Endodermal cell (in vitro differentiated cells): ENCODE data around the gene KRT3. TPM values are rescaled to one million over a fixed set of nuclear protein-coding genes. Genes with fewer than 3 reads are reported as not detected.

Experiments
- DNase-seq: peaks from one replicate; pipeline ENCODE4 v3.0.0-alpha.2; 2017
- H3K27ac ChIP-seq: 2 replicates; pipeline ENCODE4 v1.5.1; 2013; ENCODE audit warnings: mild to moderate bottlenecking, low read depth, low read length, moderate library complexity
- H3K27me3 ChIP-seq: 2 replicates; pipeline ENCODE4 v1.6.1; 2013; ENCODE audit warnings: mild to moderate bottlenecking, low read length, moderate library complexity; ENCODE audit not compliant: insufficient read depth, control insufficient read depth, poor library complexity, severe bottlenecking
- H3K36me3 ChIP-seq: 2 replicates; pipeline ENCODE4 v1.7.0; 2013; ENCODE audit warnings: mild to moderate bottlenecking, low read length, moderate library complexity; ENCODE audit not compliant: control insufficient read depth, insufficient read depth
- H3K4me1 ChIP-seq: one replicate; pipeline ENCODE4 v1.7.0; 2013; ENCODE audit warnings: low read length; ENCODE audit not compliant: control insufficient read depth, insufficient read depth
- H3K4me3 ChIP-seq: 2 replicates; pipeline ENCODE4 v1.5.1; 2013; ENCODE audit warnings: mild to moderate bottlenecking, low read length, moderate library complexity
- H3K9ac ChIP-seq: 2 replicates; pipeline ENCODE4 v1.6.1; 2013; ENCODE audit warnings: mild to moderate bottlenecking, low read length, moderate library complexity; ENCODE audit not compliant: poor library complexity, severe bottlenecking; ENCODE audit errors: extremely low read depth
- H3K9me3 ChIP-seq: 2 replicates; pipeline ENCODE4 v1.6.1; 2013; ENCODE audit warnings: mild to moderate bottlenecking, low read length, moderate library complexity; ENCODE audit not compliant: control insufficient read depth
- H3K27ac Mint-ChIP-seq: 2 replicates; pipeline ENCODE4 v1.8.0; 2020; ENCODE audit warnings: mixed read lengths
- H3K27me3 Mint-ChIP-seq: 2 replicates; pipeline ENCODE4 v1.8.0; 2021; ENCODE audit warnings: mild to moderate bottlenecking, mixed read lengths; ENCODE audit not compliant: insufficient read depth
- H3K36me3 Mint-ChIP-seq: 2 replicates; pipeline ENCODE4 v1.8.0; 2020; ENCODE audit warnings: low read depth, mixed read lengths
- H3K4me1 Mint-ChIP-seq: 2 replicates; pipeline ENCODE4 v1.8.0; 2020; ENCODE audit warnings: mixed read lengths
- H3K4me3 Mint-ChIP-seq: 2 replicates; pipeline ENCODE4 v1.8.0; 2020; ENCODE audit warnings: mild to moderate bottlenecking, moderate library complexity, mixed read lengths
- H3K9me3 Mint-ChIP-seq: 2 replicates; pipeline ENCODE4 v1.8.0; 2020; ENCODE audit warnings: mild to moderate bottlenecking, mixed read lengths
- CTCF ChIP-seq: fragments of 200-600 bp; sonication (generic); conservative IDR thresholded peaks from 2 replicates; pipeline ENCODE4 v1.5.0; 2021; ENCODE audit warnings: antibody characterized with exemption, mild to moderate bottlenecking
- WGBS, 2 experiments: methylation state at CpG; one replicate each; pipeline versions ENCODE4 v1.1.5 to v1.1.7; 2013; ENCODE audit warnings: missing lambda C conversion rate in 2 of 2, mixed read lengths in 1 of 2; ENCODE audit not compliant: insufficient coverage in 1 of 2, insufficient read length in 1 of 2; 5-methylcytosine and 5-hydroxymethylcytosine counted together
- total RNA-seq, 2 donors: library from RNA; stranded (reverse); fragmentation: NEBNext Ultra II Directional in 1 of 2; extraction: Animal tissue kit (Norgen Biotek cat#: 25700) in 1 of 2; gene quantifications; 2 replicates in 1 of 2; 3 replicates in 1 of 2; pipeline ENCODE4 v1.2.1, GENCODE V29; 2021

The KRT3 gene
- total RNA-seq, 2 donors from 2014 or later = not detected

GRCh38 chr12:52759695-52760094 lies 36.2 kb downstream of the KRT3 start:
- Mint-ChIP-seq H3K36me3 (no peaks in the 10 kb centered on the region), H3K9me3 (peaks cover 33% of the 10 kb centered on the region), H3K4me3 (no peak overlapping the region), H3K27me3 (peaks cover 17% of the 10 kb centered on the region), H3K27ac (no peak overlapping the region), H3K4me1 (no peaks in the 10 kb centered on the region)
- TF ChIP-seq CTCF = peak; percentile 23
- H3K4me3 ChIP-seq = no peak overlapping the region
- H3K36me3 ChIP-seq = no peaks in the 10 kb centered on the region
- 59 to 78% methylated on average over 1 to 2 of the region's 2 CpGs for WGBS, 2 experiments
- DNase-seq = peak; percentile 60
- H3K4me1 ChIP-seq = no peaks in the 10 kb centered on the region
- H3K27ac ChIP-seq = no peak overlapping the region
- no peak overlapping the region for H3K9ac ChIP-seq
- H3K27me3 ChIP-seq = peaks cover 40% of the 10 kb centered on the region
- peaks cover 21% of the 10 kb centered on the region for H3K9me3 ChIP-seq

GRCh38 chr12:52759218-52759617 lies 36.7 kb downstream of the KRT3 start:
- no peak overlapping the region for H3K9ac ChIP-seq
- H3K4me1 ChIP-seq = no peaks in the 10 kb centered on the region
- H3K27me3 Mint-ChIP-seq = peaks cover 16% of the 10 kb centered on the region
- no peak overlapping the region for H3K4me3 ChIP-seq
- no peak overlapping the region for H3K4me3 Mint-ChIP-seq
- H3K27ac Mint-ChIP-seq = no peak overlapping the region
- DNase-seq = no peak
- H3K36me3 ChIP-seq = no peaks in the 10 kb centered on the region
- H3K27ac ChIP-seq = no peak overlapping the region
- peaks cover 33% of the 10 kb centered on the region for H3K9me3 Mint-ChIP-seq
- TF ChIP-seq CTCF = no peak
- peaks cover 38% of the 10 kb centered on the region for H3K27me3 ChIP-seq
- peaks cover 21% of the 10 kb centered on the region for H3K9me3 ChIP-seq
- 54% methylated on average over 2 of the region's 2 CpGs; no CpG with 5 or more reads in 1 of the 2 experiments for WGBS, 2 experiments
- no peaks in the 10 kb centered on the region for H3K36me3 Mint-ChIP-seq
- no peaks in the 10 kb centered on the region for H3K4me1 Mint-ChIP-seq

GRCh38 chr12:52757449-52758176 lies 38.3 kb downstream of the KRT3 start:
- Mint-ChIP-seq H3K36me3 (no peaks in the 10 kb centered on the region), H3K27me3 (peaks cover 16% of the 10 kb centered on the region), H3K4me1 (no peaks in the 10 kb centered on the region), H3K4me3 (no peak overlapping the region), H3K27ac (no peak overlapping the region), H3K9me3 (peaks cover 29% of the 10 kb centered on the region)
- H3K4me1 ChIP-seq = no peaks in the 10 kb centered on the region
- peaks cover 44% of the 10 kb centered on the region for H3K27me3 ChIP-seq
- H3K36me3 ChIP-seq = no peaks in the 10 kb centered on the region
- WGBS, 2 experiments = 40% methylated on average over 1 of the region's 1 CpG; no CpG with 5 or more reads in 1 of the 2 experiments
- H3K27ac ChIP-seq = no peak overlapping the region
- peaks cover 21% of the 10 kb centered on the region for H3K9me3 ChIP-seq
- no peak overlapping the region for H3K9ac ChIP-seq
- no peak overlapping the region for H3K4me3 ChIP-seq
- TF ChIP-seq CTCF = no peak
- DNase-seq = no peak
